Measurements from ENCODE around the gene BAZ1B. TPM values are rescaled to one million over a fixed set of nuclear protein-coding genes. Genes with fewer than 3 reads are reported as not detected.

BAZ1B gene
- total and polyA plus RNA-seq, 9 donors: 33.4 to 89.7 (median 58.7) TPM

DNA sequence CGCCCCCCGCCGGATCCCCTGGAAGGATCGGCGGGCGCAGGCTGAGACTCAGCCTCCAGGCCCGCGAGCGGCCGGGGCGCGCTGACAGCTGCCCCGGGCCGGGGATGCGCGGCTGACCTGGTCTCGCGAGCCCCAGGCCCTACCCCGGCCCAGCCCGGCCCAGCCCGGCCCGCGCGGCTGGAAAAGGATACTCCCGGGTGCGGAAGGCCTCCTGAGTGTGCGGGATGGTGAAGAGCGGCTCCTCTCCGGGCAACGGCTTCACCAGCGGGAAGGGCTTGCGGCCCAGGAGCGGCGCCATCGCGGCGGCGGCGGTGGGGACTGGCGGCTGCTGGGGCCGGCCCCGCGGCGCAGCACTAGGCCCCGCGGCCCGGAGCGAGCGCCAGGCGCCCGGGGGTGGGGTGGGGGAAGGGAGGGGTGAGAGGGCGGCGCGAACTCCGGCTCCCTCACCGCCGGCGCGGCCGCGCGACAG is 423 bp downstream of the BAZ1B start:
- no peaks in the 10 kb centered on the region for H3K27me3 ChIP-seq
- H3K36me3 ChIP-seq: no peaks in the 10 kb centered on the region
- H3K27ac ChIP-seq: peak overlapping the region; percentile 86 to 96
- peak overlapping the region; percentile 75 for H3K4me3 ChIP-seq
- 0 to 1% (median 1%) methylated on average over 23 to 62 of the region's 62 CpGs for WGBS, 3 donors
- H3K9me3 ChIP-seq: no peaks in the 10 kb centered on the region
- intact Hi-C loops (cut with DNase I): loop anchor here in 1 of 4 donors (10.0 kb wide), 1 partner anchor 53 kb away; the partner anchor contains the start of gene TBL2
- TF ChIP-seq EP300 (IDR thresholded peaks at IDR 0.05) (no peak), POLR2A (IDR thresholded peaks at IDR 0.05) (no peak)
- TF ChIP-seq, protein P1, sequence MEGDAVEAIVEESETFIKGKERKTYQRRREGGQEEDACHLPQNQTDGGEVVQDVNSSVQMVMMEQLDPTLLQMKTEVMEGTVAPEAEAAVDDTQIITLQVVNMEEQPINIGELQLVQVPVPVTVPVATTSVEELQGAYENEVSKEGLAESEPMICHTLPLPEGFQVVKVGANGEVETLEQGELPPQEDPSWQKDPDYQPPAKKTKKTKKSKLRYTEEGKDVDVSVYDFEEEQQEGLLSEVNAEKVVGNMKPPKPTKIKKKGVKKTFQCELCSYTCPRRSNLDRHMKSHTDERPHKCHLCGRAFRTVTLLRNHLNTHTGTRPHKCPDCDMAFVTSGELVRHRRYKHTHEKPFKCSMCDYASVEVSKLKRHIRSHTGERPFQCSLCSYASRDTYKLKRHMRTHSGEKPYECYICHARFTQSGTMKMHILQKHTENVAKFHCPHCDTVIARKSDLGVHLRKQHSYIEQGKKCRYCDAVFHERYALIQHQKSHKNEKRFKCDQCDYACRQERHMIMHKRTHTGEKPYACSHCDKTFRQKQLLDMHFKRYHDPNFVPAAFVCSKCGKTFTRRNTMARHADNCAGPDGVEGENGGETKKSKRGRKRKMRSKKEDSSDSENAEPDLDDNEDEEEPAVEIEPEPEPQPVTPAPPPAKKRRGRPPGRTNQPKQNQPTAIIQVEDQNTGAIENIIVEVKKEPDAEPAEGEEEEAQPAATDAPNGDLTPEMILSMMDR (IDR thresholded peaks at IDR 0.05): no peak
- no peak for DNase-seq
- H3K4me1 ChIP-seq (ENCODE audit: insufficient read depth): peaks cover 12% of the 10 kb centered on the region

DNA sequence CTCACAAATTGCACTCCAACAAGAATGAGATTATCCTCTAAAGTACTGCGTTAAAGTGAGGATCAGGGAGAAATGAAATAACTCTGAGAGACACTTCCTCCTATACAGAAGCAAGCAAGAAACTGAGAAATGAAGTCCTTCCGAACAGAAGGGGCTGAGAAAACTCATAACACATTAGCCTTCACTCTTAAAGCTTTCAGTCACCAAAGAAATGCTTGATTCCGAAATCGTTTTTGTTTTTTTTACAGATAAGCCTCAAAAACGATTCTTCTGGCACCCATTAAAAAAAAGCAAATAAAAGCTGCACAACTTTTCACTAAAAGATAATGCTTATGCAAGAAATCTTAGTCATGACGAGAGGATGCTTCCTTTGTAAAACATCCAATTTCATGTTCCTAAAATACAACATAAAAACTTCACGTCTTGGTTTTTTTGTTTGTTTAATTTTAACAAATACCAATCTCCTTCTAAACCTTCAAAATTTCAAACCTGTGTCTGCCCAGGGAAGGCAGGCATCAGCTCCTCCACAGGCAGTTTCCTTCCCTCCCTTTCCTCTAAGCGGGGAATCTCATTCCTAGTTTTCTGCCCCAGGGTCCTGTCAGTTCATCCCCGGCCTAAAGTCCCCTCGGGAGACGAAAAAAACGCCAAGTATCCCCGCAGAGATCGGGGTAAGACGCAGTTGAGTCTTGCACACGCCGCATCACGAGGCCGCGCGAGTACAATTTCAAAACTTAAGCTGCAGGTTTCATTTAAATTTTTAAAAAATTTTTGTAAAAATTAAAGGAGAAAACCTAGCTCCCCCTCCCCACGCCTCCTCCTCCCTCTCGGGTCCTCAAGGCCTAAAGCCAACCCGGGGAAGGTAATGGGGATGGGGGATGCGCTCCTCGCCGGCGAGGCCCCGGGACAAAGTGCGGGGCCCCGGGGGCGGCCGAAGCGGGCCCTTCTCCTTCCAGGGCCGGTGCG is 1.1 kb downstream of the BAZ1B start:
- TF ChIP-seq POLR2A (IDR thresholded peaks at IDR 0.05): no peak
- TF ChIP-seq EP300 (IDR thresholded peaks at IDR 0.05): no peak
- TF ChIP-seq, protein P1 (IDR thresholded peaks at IDR 0.05): no peak
- Histone ChIP-seq H3K27ac (peak overlapping the region; percentile 86 to 96), H3K27me3 (no peaks in the 10 kb centered on the region), H3K9me3 (no peaks in the 10 kb centered on the region), H3K4me3 (peak overlapping the region; percentile 75), H3K36me3 (no peaks in the 10 kb centered on the region), H3K4me1 (ENCODE audit: insufficient read depth) (peaks cover 12% of the 10 kb centered on the region)
- intact Hi-C loops (cut with DNase I): loop anchor here in 1 of 4 donors (10.0 kb wide), 1 partner anchor 54 kb away; the partner anchor contains the start of gene TBL2
- 0 to 1% (median 0%) methylated on average over 36 of the region's 36 CpGs for WGBS, 3 donors
- peak in 1 of 5 donors; percentile 27 for DNase-seq

DNA sequence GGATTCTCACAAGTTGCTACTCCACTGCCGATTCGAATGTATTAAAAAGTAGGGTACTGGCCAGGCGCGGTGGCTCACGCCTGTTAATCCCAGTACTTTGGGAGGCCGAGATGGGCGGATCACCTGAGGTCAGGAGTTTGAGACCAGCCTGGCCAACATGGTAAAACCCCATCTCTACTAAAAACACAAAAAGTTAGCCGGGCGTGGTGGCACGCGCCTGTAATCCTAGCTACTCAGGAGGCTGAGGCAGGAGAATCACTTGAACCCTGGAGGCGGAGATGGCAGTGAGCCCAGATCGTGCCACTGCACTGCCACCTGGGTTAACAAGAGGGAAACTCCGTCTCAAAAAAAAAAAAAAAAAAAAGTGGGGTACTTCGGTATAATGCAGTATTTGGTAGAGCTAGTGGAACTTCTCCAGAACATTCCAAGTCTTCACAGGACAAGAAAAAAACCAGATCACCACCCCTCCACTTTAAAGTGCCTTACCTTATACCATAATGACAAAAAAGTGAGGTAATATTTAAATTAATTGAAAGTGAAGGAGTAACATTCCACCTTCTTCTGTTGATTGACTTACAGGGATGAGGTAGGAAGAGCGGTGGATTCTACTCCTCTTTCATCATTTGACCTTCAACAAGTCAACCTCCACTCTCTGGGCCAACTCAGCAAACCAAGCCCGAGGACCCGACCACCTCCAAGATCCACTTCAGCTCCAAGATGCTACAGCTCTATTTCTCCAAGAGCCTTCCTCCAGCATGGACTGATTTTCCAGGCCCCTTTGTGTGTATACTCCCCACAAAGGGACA is 2.0 kb downstream of the BAZ1B start:
- Histone ChIP-seq H3K27ac (peak overlapping the region in 1 of 2 donors; percentile 96), H3K9me3 (no peaks in the 10 kb centered on the region), H3K36me3 (no peaks in the 10 kb centered on the region), H3K27me3 (no peaks in the 10 kb centered on the region), H3K4me1 (ENCODE audit: insufficient read depth) (peaks cover 13% of the 10 kb centered on the region), H3K4me3 (peak overlapping the region; percentile 75)
- intact Hi-C loops (cut with DNase I): loop anchor here in 1 of 4 donors (10.0 kb wide), 1 partner anchor 55 kb away; the partner anchor contains the start of gene TBL2
- TF ChIP-seq EP300 (IDR thresholded peaks at IDR 0.05): no peak
- TF ChIP-seq POLR2A (IDR thresholded peaks at IDR 0.05): no peak
- TF ChIP-seq, protein P1 (IDR thresholded peaks at IDR 0.05): no peak
- whole genome bisulfite sequencing, 3 donors: 56 to 61% (median 59%) methylated on average over 18 of the region's 18 CpGs
- peak in 2 of 5 donors; percentile 32 to 40 for DNase-seq

DNA sequence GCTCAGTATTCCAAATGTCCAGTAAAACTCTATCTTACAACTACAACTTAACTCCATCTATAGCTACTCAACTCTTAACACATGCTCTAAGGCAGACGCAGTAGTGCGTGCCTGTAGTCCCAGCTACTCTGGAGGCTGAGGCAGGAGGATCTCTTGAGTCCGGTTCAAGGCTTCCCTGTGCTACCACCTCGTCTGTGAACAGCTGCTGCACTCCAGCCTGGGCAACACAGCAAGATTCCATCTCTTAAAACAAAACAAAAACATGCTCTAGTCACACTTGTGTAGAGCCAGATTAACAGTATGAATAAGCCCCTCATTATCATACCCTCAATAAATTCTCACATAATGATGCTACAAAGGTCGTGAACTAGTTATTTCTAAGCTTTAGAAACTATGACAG is 3.6 kb downstream of the BAZ1B start:
- TF ChIP-seq, protein P1 (IDR thresholded peaks at IDR 0.05): no peak
- no peak for TF ChIP-seq POLR2A (IDR thresholded peaks at IDR 0.05)
- no peak for TF ChIP-seq EP300 (IDR thresholded peaks at IDR 0.05)
- no peaks in the 10 kb centered on the region for H3K9me3 ChIP-seq
- no peaks in the 10 kb centered on the region for H3K36me3 ChIP-seq
- H3K4me1 ChIP-seq (ENCODE audit: insufficient read depth): peaks cover 13% of the 10 kb centered on the region
- WGBS, 3 donors: 59 to 63% (median 63%) methylated on average over 5 of the region's 5 CpGs
- no peak for DNase-seq
- no peak overlapping the region for H3K27ac ChIP-seq
- no peak overlapping the region for H3K4me3 ChIP-seq
- no peaks in the 10 kb centered on the region for H3K27me3 ChIP-seq
- intact Hi-C loops (cut with DNase I): no loop called here

Measured in ovary (tissue), 9 donors.